Measurements from ENCODE around the gene SKAP2.

SKAP2 gene

GRCh38 chr7:26690135-26690805 is 174.1 kb downstream of the SKAP2 start:
- DNase-seq = no peak

- DNase-seq = no peak
Observed at GRCh38 chr7:26688936-26689506, 175.4 kb downstream of the SKAP2 start.

DNA sequence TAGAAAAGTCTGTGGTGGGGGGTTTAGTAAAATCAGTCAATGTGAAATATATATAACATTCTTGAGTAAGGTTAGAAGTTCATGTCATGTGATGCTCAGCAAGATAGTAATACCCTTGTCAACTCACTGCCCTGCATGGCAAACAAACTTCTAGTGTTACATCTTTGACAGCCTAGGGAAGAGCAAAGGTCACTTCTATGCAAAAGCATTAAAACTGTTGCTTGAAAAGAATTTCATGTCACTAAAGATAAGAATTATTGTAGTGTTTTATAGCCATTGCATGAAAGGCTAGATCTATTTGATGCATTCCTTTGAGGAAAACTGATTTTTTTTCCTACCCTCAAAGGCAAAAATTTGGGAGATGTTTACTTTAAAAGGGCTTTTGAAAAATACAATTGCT is 176.0 kb downstream of the SKAP2 start:
- no peak for DNase-seq

GRCh38 chr7:26687032-26687431 is 177.4 kb downstream of the SKAP2 start:
- DNase-seq = no peak

DNA sequence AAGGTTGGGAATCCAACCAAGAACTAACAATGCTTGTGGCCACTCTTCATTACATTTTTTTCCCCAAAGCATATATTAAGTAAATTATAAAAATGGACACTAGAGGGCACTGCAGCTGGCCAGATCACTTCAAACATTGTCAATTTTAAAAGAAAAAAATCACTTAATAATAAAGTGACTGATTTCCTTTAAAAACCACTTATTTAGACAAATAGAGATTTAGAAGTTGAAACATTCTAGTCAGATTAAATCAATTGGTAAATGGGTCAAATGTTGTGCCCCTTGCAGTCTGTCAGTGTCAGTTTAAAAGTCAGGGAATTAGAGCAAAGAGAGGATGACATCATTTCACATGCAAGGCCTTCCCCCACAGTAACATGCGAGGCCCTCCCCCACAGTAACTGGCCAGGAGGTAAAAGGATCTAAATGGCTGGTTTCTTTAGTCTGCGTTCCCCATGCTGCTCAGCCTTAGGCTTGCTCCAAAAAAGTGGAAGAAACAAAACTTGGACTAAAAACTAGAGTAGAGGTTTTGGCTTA is 177.9 kb downstream of the SKAP2 start:
- DNase-seq = peak; percentile 30

GRCh38 chr7:26685606-26686005 is 178.8 kb downstream of the SKAP2 start:
- no peak for DNase-seq

DNA sequence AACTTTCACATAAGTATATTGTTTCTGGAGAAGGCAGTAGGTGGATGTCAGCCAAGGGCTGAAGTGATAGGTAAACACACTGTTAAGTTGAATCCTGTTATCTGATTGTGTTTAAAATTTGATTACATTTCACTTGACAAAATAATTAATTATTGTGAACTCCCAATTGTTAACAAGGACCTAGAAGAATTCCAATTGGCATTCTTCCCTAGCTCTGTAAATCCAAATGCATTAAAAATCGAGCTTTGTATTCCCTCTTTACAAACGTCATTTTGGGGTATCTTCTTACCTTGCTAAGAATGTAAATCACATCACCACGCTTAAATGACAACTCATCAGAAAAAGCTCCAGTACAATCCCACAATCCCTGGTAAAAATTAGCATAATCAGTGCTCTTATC is 179.9 kb downstream of the SKAP2 start:
- peak; percentile 55 for DNase-seq

DNA sequence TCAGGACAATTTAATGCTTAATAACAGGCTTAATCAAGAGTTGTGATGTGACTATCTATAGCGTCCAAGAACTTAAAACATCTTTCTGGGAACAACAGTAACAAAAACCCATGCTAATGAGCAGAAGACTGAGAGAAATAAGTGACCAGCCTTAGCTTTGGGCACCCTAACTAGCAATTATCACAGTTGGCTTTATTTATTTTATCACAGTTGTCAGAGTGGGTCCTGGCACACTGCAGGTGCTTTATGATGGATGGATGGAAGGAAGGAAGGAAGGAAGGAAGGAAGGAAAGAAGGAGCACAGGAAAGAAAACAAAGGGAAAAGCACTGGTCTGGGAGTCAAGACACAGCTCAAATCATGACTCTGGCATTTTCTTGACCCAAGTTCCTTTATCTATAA is 181.1 kb downstream of the SKAP2 start:
- no peak for DNase-seq

GRCh38 chr7:26681819-26682418 is 182.5 kb downstream of the SKAP2 start:
- peak; percentile 12 for DNase-seq

DNA sequence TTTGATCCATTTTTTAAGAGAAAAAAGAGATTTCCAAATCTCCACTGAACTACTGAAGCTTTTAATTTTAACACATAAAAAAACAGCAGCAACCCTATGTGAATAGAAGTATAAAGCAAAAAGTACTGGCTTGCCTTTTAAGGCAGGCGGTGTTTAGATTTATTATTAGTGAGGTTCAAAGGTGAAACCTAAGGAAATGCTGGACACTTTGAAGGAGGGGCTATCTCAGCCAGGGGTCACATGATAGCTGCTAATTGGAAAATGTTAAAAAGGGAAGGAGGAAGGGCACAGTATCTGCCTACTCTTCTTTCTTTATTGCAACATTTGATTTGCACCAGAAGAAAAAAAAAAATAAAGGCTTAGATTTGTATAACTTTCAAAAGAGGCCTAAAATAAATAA is 183.8 kb downstream of the SKAP2 start:
- no peak for DNase-seq

GRCh38 chr7:26675143-26675887 is 189.1 kb downstream of the SKAP2 start:
- no peak for DNase-seq

GRCh38 chr7:26673858-26674257 is 190.5 kb downstream of the SKAP2 start:
- no peak for DNase-seq

- no peak for DNase-seq
Observed at GRCh38 chr7:26673271-26673670, 191.1 kb downstream of the SKAP2 start.

DNA sequence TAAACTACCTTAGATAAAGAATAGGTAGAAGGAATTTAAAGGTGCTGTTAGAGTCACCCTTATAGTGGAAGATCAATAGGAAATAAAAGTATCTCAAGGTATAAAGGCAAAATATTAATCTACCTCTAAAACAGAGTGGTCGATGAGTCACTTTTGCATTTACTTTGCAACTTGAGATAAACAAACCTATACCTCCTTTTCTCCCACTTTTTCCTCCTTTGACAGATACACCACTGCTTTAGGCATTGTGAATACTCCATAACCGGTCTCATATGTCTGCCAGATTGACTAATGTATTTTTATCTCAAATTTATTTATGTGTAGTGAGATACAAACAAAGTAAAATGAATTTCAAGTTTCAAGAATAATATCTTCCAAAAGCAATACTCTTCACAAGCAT is 193.5 kb downstream of the SKAP2 start:
- no peak for DNase-seq

DNA sequence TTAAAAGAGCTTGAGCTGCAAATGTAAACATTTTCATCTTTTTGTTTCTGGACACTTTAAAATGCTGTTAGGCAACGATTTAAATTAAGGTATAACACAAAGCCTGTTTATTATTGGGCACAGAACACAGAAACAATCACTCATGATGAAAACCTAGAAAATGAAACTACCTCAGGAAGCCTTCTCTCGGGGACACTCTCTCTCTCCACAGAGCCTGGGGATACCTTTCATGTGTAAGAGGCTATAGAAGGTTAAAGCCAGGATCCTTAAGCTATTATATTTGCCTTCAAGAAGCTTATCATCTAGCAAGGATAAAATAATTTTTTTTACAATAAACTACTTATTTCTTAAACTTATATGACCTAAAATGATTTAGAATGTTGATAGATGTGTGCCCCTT is 194.1 kb downstream of the SKAP2 start:
- no peak for DNase-seq

GRCh38 chr7:26668821-26669220 is 195.6 kb downstream of the SKAP2 start:
- no peak for DNase-seq

DNA sequence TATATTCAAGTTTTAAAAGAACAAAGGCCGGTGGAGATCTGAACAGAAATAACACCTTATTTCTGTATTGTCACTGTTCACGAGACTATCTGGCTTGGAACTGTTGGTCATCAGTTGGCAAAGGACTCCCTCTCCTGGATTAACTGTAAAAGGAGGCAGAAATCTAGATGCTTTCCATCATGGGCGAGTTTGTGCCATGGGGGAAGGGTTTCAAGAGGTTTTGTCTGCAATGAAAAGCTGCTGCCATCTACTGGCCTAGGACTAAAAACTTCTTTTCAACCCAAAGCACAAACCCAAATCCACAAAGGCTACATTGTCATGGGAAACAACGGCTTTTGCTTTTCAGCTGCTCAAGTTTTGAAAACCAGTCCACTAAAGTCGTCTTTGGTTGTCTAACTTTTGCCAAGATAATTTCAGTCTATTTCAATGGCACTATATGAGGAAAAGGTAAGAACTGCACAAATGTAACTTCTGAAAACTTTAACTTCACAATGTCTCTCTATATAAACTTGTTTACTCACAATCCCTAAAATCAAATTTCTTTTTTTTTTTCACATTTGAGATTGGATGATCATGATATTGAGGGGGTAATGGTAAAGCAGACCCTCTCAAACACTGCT is 196.8 kb downstream of the SKAP2 start:
- peak; percentile 95 for DNase-seq

DNA sequence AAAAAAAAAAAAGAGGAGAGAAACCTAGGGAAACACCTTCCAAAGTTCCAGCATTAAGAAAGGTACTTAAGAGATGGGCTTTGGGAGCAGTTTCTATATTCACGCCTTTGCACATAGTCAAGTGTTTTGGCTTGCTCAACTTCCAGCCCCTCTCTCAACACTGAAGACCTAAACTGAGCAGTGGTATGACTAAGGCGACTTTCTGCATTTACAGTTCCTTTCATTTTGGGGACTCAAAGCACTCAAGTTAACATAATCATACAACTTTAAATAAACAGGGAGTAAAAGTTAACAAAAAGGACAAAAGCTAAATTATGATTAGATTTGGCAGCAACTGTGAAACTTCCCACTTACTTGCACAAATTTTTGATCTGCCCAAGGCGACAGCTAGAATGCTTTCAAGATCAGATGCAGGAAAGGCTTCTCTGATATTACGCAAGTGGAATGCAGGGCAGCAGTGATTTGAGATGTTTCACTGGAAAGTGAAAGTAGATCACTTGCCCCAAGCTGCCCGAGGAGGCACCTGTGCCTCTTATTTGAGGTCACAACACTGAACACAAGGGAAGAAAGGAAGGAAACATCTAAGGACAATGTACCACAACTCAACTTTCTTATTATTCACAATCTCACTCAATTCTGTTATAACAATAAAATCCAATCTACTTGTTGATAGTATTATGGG is 199.5 kb downstream of the SKAP2 start:
- DNase-seq = no peak

DNA sequence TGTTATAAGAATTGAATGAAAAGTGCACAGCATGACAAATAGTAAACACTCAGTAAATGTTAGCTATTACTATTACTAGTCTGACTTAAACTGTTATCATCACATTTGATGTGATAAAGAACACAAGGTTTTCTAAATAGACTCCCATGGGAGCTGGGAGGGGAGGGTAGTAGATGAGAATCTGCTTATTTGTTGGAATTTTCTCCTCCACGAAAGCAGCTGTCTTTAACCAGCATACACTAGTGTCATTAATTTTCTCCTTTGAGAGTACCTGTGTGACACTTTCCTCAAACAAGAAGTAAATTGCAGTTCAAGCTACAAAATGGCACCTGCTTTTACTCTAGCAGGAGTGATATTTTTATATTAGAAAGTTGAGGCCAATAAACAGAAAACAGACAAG is 200.1 kb downstream of the SKAP2 start:
- DNase-seq = no peak

DNA sequence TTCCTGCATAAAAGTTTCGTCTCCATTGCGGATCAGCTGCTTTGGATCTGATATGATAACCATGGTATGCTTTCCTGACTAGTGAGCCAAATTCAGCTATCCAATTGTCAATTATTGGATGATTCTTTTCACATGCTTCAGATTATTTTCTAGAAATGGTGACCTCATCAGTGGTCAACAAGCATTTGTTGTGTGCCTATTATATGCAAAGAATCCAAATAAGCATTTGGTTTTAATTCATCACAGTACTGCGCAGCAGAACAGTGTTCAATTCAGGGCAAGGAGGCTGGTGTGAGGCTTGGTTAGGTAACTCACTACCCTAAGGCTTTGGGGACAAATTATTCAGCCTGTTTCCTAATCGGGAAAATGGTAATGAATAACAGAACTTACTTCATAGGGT is 200.5 kb downstream of the SKAP2 start:
- DNase-seq = no peak

- DNase-seq = no peak
Observed at GRCh38 chr7:26662646-26663045, 201.7 kb downstream of the SKAP2 start.

DNA sequence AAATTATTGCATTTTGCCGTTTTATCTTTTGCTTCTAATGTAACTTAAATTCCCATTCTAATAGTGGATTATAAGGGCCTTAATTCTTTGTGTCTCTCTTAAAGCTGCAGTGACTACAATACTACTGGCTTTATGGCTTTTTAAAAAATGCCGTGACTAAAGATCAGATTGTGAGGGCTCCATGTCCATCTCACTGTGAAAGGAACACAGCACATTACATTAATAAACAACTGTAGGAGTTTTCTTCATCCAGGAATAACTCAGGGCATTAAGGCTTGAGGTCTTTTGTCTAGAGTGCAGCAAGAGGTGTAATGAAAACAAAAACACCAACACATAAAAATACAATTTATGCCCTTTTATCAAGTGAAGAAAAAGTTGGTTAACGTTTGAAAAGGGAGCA is 205.3 kb downstream of the SKAP2 start:
- no peak for DNase-seq

All from NCI-H774 (cell line).